Gastroesophageal sphincter (tissue), 4 donors: ENCODE results near the gene LSM10. TPM values are rescaled to one million over a fixed set of nuclear protein-coding genes. Genes with fewer than 3 reads are reported as not detected.
A peak's percentile ranks its signal among the peaks of the same experiment; 100 is the strongest.

Experiments used
- ATAC-seq: fragments of 150-250 bp; one replicate; pipeline ENCODE4 v1.9.1; 2016; ENCODE audit warnings: mild to moderate bottlenecking, moderate library complexity
- H3K27ac ChIP-seq, 4 donors: fragments of 200-600 bp; sonication (generic) in 3 of 4; 1 replicate in 3 of 4; 2 replicates in 1 of 4; pipeline ENCODE4 v1.5.1; 2016 to 2019
- H3K27me3 ChIP-seq: fragments of 200-600 bp; sonication (generic); one replicate; pipeline ENCODE4 v1.5.1; 2019
- H3K36me3 ChIP-seq, 2 donors: fragments of 200-600 bp; sonication (generic); one replicate each; pipeline ENCODE4 v1.5.1; 2019; ENCODE audit warnings: control low read depth in 1 of 2
- H3K4me1 ChIP-seq, 3 donors: fragments of 200-600 bp; sonication (generic); 1 replicate in 2 of 3; 2 replicates in 1 of 3; pipeline ENCODE4 v1.5.1; 2016 to 2019; ENCODE audit warnings: control low read depth in 2 of 3
- H3K4me3 ChIP-seq, 2 donors: fragments of 200-600 bp; sonication (generic); one replicate each; pipeline ENCODE4 v1.5.1; 2019; ENCODE audit warnings: mild to moderate bottlenecking in 1 of 2, moderate library complexity in 1 of 2
- H3K9me3 ChIP-seq, 3 donors: fragments of 200-600 bp; sonication (generic); one replicate each; pipeline ENCODE4 v1.5.1; 2017 to 2019; ENCODE audit warnings: control low read depth in 2 of 3
- CTCF ChIP-seq, 4 experiments: fragments of 200-600 bp in 2 of 4; fragments of 450-650 bp in 2 of 4; sonication (generic) in 1 of 4; IDR thresholded peaks; one replicate each; pipeline ENCODE4 v1.5.1; 2017 to 2019; ENCODE audit warnings: antibody characterized with exemption in 4 of 4, mild to moderate bottlenecking in 2 of 4, moderate library complexity in 2 of 4
- EP300 ChIP-seq: sonication (generic); formaldehyde crosslinking; IDR thresholded peaks from one replicate; pipeline ENCODE4 v1.6.1; 2017; ENCODE audit warnings: antibody characterized with exemption, mild to moderate bottlenecking
- POLR2A ChIP-seq, 2 donors: fragments of 450-650 bp; IDR thresholded peaks; one replicate each; pipeline ENCODE4 v1.6.1; 2017; ENCODE audit warnings: antibody characterized with exemption in 2 of 2, mild to moderate bottlenecking in 2 of 2, moderate library complexity in 1 of 2
- POLR2AphosphoS5 ChIP-seq: sonication (generic); formaldehyde crosslinking; IDR thresholded peaks from one replicate; pipeline ENCODE4 v1.6.1; 2017; ENCODE audit warnings: antibody characterized with exemption
- WGBS, 2 donors: methylation state at CpG; one replicate each; pipeline ENCODE4 v1.1.5; 2018; ENCODE audit warnings: low coverage in 1 of 2; 5-methylcytosine and 5-hydroxymethylcytosine counted together
- total RNA-seq, 4 donors: library from RNA; depleted of rRNA; stranded (reverse); fragments of >200 nt; gene quantifications; one replicate each; pipeline ENCODE4 v1.1.0, GENCODE V29; 2016

LSM10 gene
- total RNA-seq, 4 donors from 2014 or later: 39.5 to 50.2 (median 47.3) TPM

DNA sequence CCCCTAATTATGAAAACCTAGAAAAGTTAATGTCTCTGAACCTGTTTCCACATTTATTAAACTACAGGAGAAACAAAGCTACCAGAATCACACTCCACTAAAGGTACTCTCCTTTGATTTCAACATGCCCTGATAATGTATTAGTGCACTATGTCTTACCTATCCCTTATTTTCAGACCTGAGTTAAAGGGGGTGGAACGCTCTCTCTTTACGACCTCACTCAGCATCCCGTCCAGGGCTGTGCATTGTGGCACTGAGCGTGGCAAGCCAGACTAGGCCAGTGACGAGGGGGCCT, 678 bp downstream of the LSM10 start:
- Histone ChIP-seq H3K4me1 (peaks cover 0 to 41% (median 6%) of the 10 kb centered on the region in 3 donors), H3K9me3 (no peaks in the 10 kb centered on the region), H3K27me3 (no peaks in the 10 kb centered on the region), H3K4me3 (peak overlapping the region; percentile 69 to 79), H3K27ac (peak overlapping the region; percentile 85 to 98 (median 97)), H3K36me3 (peaks cover 0 to 23% of the 10 kb centered on the region in 2 donors)
- ATAC-seq: peak; percentile 42
- TF ChIP-seq CTCF (IDR thresholded peaks at IDR 0.05) (no peak), EP300 (no peak), POLR2AphosphoS5 (no peak), POLR2A (IDR thresholded peaks at IDR 0.05) (no peak)
- no CpG with 5 or more reads among the region's 5 CpGs for WGBS, 2 donors

- Histone ChIP-seq H3K4me1 (peaks cover 0 to 41% (median 6%) of the 10 kb centered on the region in 3 donors), H3K36me3 (peaks cover 0 to 29% of the 10 kb centered on the region in 2 donors), H3K27ac (peak overlapping the region in 3 of 4 donors; percentile 96 to 98 (median 98)), H3K9me3 (no peaks in the 10 kb centered on the region), H3K4me3 (peak overlapping the region in 1 of 2 donors; percentile 79), H3K27me3 (no peaks in the 10 kb centered on the region)
- ATAC-seq: no peak
- WGBS, 2 donors: 71 to 80% methylated on average over 5 to 6 of the region's 6 CpGs
- TF ChIP-seq POLR2A (IDR thresholded peaks at IDR 0.05) (no peak), EP300 (no peak), POLR2AphosphoS5 (no peak), CTCF (IDR thresholded peaks at IDR 0.05) (no peak)
Measured at GRCh38 chr1:36396359-36396758, 1.3 kb downstream of the LSM10 start.

DNA sequence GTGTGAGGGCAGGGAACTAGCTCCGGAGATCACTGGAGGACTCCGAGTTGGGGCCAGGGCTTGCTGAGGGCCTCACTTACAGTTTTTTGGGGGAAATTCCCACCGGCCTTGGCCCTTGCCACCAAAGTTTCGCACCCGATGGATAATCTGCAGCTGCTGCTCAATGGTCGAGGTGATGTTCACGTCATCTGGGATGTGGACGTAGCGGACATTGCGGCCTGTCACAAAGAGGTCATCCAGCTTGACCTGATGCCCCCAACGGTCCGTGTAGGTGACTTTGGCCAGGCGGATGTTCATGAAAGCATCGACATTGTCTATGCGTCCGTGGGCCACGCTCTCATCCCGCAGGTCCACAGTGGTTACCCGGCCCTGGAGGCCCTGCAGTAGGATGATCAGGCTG, 4.0 kb downstream of the LSM10 start:
- no CpG with 5 or more reads among the region's 19 CpGs for WGBS, 2 donors

DNA sequence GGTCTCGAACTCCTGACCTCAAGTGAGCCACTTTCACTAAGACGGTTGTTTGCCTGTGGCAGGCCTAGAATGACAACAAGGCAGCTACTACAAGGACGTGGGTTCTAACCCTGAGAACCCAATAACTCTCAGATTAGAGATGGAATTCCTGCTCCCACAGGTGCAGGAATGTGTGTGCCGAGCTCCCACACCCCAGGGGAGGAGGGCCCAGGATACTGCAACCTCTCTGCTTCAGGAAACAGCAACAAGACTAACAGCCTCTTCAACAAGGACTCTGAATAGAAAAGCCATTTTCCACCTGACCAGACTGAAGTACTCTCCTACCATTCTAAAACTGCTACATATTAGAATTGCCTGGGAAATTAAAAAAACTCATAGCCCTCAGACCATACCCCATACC, 4.9 kb downstream of the LSM10 start:
- TF ChIP-seq POLR2AphosphoS5 (no peak), CTCF (IDR thresholded peaks at IDR 0.05) (no peak), POLR2A (IDR thresholded peaks at IDR 0.05) (no peak), EP300 (no peak)
- Histone ChIP-seq H3K9me3 (no peaks in the 10 kb centered on the region), H3K27ac (no peak overlapping the region), H3K4me1 (peaks cover 0 to 59% (median 17%) of the 10 kb centered on the region in 3 donors), H3K27me3 (no peaks in the 10 kb centered on the region), H3K4me3 (no peak overlapping the region), H3K36me3 (peaks cover 0 to 46% of the 10 kb centered on the region in 2 donors)
- no peak for ATAC-seq
- WGBS, 2 donors: no CpG with 5 or more reads among the region's 4 CpGs

More for the DNA sequence above, 4.0 kb downstream of the LSM10 start:
- H3K4me1 ChIP-seq: peaks cover 0 to 57% (median 12%) of the 10 kb centered on the region in 3 donors
- TF ChIP-seq POLR2A (IDR thresholded peaks at IDR 0.05) (no peak), EP300 (no peak), CTCF (IDR thresholded peaks at IDR 0.05) (no peak), POLR2AphosphoS5 (no peak)
- H3K27ac ChIP-seq: no peak overlapping the region
- H3K9me3 ChIP-seq: no peaks in the 10 kb centered on the region
- no peaks in the 10 kb centered on the region for H3K27me3 ChIP-seq
- no peak for ATAC-seq
- H3K4me3 ChIP-seq: no peak overlapping the region
- H3K36me3 ChIP-seq: peaks cover 0 to 46% of the 10 kb centered on the region in 2 donors

GRCh38 chr1:36391271-36391670, 6.4 kb downstream of the LSM10 start:
- Histone ChIP-seq H3K9me3 (no peaks in the 10 kb centered on the region), H3K27ac (peak overlapping the region in 1 of 4 donors; percentile 3), H3K27me3 (no peaks in the 10 kb centered on the region), H3K4me1 (peaks cover 0 to 63% (median 24%) of the 10 kb centered on the region in 3 donors), H3K36me3 (peaks cover 0 to 46% of the 10 kb centered on the region in 2 donors), H3K4me3 (no peak overlapping the region)
- ATAC-seq: no peak
- TF ChIP-seq EP300 (no peak), POLR2AphosphoS5 (no peak), POLR2A (IDR thresholded peaks at IDR 0.05) (no peak), CTCF (IDR thresholded peaks at IDR 0.05) (no peak)
- 85 to 87% methylated on average over 7 to 8 of the region's 8 CpGs for WGBS, 2 donors
